Stimulated activated CD4-positive, alpha-beta T cell treated with anti-CD3 and anti-CD28 coated beads, Interleukin-15, amount 100 ng/mL, for 1 hour (primary cell): ENCODE data around the gene ARPC1A.
A peak's percentile ranks its signal among the peaks of the same experiment; 100 is the strongest.
"Not testable (repeated sequence)": the region's sequence is repeated elsewhere in the genome, so short reads cannot be mapped to it uniquely, and the experiment has no call there.

Experiments
- DNase-seq, 2 donors: peaks; one replicate each; pipeline ENCODE4 v3.0.0-alpha.2; 2020; ENCODE audit warnings: low read depth in 1 of 2, low spot score in 1 of 2

The ARPC1A gene

GRCh38 chr7:99325592-99326407 lies at the start of gene ARPC1A:
ARPC1A (plus strand) TSS chr7:99325898; CDS start chr7:99333354, 7,456 bp downstream.
- DNase-seq = peak; percentile 88 to 92

- DNase-seq = no peak
Observed at GRCh38 chr7:99278180-99278579, 47.5 kb upstream of the ARPC1A start.

GRCh38 chr7:99284165-99284564 lies 41.5 kb upstream of the ARPC1A start:
- DNase-seq = not testable (repeated sequence)

GRCh38 chr7:99287779-99288534 lies 37.7 kb upstream of the ARPC1A start:
- no peak for DNase-seq

GRCh38 chr7:99289185-99289584 lies 36.5 kb upstream of the ARPC1A start:
- DNase-seq = no peak

- not testable (repeated sequence) for DNase-seq
Observed at GRCh38 chr7:99290148-99290547, 35.5 kb upstream of the ARPC1A start.

- DNase-seq = no peak
Observed at GRCh38 chr7:99290980-99291607, 34.6 kb upstream of the ARPC1A start.

GRCh38 chr7:99292127-99292526 lies 33.6 kb upstream of the ARPC1A start:
- DNase-seq = no peak

GRCh38 chr7:99293167-99293566 lies 32.5 kb upstream of the ARPC1A start:
- DNase-seq = no peak

- no peak for DNase-seq
Observed at GRCh38 chr7:99293650-99294049, 32.0 kb upstream of the ARPC1A start.

- no peak for DNase-seq
Observed at GRCh38 chr7:99296471-99296870, 29.2 kb upstream of the ARPC1A start.

GRCh38 chr7:99301496-99301895 lies 24.2 kb upstream of the ARPC1A start:
- DNase-seq = no peak

GRCh38 chr7:99305473-99306260 lies 20.0 kb upstream of the ARPC1A start:
- DNase-seq = no peak

GRCh38 chr7:99308461-99309074 lies 17.1 kb upstream of the ARPC1A start:
- DNase-seq = no peak

- DNase-seq = no peak
Observed at GRCh38 chr7:99309111-99309510, 16.6 kb upstream of the ARPC1A start.

GRCh38 chr7:99310004-99310403 lies 15.7 kb upstream of the ARPC1A start:
- DNase-seq = no peak

GRCh38 chr7:99311702-99312101 lies 14.0 kb upstream of the ARPC1A start:
- DNase-seq = no peak

GRCh38 chr7:99312316-99313203 lies 13.1 kb upstream of the ARPC1A start:
- DNase-seq = peak; percentile 42 to 57

- DNase-seq = no peak
Observed at GRCh38 chr7:99313204-99313573, 12.5 kb upstream of the ARPC1A start.

GRCh38 chr7:99314504-99314903 lies 11.2 kb upstream of the ARPC1A start:
- no peak for DNase-seq
